OCI-M2 (cell line): Measurements from ENCODE around the gene B3GALT5.
A peak's percentile ranks its signal among the peaks of the same experiment; 100 is the strongest.

Experiments used
- DNase-seq: peaks from one replicate; lab custom pipeline; 2025; ENCODE audit not compliant: unreplicated experiment; lab: John Stamatoyannopoulos, UW

B3GALT5 gene

DNA sequence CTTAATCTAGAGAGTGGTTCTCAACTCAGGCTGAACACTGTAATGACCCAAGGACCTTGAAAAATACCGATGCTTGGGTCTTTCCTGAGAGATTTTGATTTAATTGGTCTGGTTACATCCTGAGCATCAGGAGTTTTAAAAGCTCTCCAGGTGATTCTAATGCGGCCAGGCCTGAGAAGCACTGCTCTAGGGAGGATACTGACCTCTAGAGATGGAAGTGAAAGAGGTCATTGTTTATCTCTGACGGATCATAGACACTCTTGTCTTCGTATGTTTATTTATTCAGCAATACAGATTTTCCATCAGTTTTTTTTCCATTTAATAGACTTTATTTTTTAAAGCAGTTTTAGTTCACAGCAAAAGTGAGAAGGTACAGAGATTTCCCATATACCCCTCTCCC lies 77.7 kb downstream of the B3GALT5 start:
- DNase-seq = no peak

GRCh38 chr21:39694750-39695149 lies 82.0 kb downstream of the B3GALT5 start:
- no peak for DNase-seq

- DNase-seq = no peak
Measured at GRCh38 chr21:39696196-39696595, 83.5 kb downstream of the B3GALT5 start.

- no peak for DNase-seq
Measured at GRCh38 chr21:39696618-39697017, 83.9 kb downstream of the B3GALT5 start.

- no peak for DNase-seq
Measured at GRCh38 chr21:39700318-39700717, 87.6 kb downstream of the B3GALT5 start.

DNA sequence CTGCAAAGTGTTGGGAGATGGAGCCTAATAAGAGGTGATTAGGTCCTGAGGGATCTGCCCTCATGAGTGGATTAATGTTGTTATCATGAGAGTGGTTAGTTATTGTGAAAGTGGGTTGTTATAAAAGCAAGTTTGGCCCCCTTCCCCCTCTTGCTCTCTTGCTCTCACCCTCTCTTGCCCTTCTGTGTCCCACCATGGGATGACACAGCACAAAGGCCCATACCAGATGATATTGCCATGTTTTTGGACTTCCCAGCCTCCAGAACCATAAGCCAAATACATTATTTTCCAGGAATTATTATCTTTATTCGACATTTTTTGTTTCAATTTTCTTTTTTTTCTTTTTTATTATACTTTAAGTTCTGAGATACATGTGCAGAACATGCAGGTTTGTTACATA lies 90.8 kb downstream of the B3GALT5 start:
- no peak for DNase-seq

- DNase-seq = no peak
Measured at GRCh38 chr21:39705849-39706248, 93.1 kb downstream of the B3GALT5 start.

DNA sequence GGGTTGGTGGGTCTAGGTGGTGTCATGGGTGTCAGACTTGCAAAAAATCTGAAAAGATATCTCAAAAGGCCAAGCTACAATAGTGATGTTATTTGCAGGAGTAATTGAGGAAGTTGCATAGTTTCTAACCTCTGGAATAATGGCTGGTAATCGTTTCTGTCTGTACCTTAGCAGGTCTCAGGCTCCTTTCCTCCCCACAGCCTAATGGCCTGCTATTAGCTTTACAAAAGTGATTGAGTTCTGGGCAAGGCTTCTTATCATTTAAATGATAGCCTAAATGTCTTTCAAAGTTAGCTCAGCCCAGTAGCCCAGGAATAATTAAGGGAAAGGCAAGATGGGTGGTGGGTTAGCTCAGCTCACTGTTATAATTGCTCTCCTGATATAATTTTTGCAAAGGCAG lies 94.6 kb downstream of the B3GALT5 start:
- DNase-seq = no peak

DNA sequence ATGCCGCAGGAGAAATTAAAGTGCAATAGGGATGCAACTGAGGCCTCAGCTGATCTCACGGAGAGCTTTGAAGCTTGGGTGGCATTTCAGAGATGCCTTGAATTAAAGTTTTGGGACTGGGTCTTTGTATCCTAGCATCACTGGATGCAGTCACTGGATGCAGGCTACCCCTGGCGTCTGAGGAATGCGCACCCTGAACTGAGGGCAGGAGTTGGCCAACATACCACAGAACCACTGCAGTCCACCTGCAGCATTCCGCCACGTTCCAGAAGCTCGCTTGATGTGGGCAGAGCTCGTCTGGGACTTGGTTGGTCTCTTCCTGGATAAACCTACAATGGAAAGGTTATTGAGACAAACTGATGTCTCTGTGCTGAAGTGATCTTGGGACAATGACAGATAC lies 98.1 kb downstream of the B3GALT5 start:
- DNase-seq = no peak

DNA sequence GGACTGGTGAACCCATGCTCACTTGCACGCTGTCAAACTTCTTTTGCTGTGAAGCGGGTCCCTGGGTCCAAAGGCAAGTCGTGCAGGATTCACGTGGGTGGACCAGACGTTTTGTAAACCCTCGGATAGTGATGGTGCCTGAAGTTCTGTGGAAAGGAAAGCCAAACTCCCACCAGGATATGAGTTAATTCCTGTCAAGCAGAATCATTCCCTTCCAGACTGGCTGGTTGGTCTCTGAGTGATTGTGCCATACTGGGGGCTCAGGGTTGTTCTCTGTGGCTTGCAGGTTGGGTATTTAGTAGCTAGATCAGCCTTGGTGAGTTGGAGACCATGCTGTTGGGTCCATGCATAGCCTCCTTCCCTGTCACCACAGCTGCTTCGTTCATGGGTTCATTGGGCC lies 99.5 kb downstream of the B3GALT5 start:
- DNase-seq = no peak

DNA sequence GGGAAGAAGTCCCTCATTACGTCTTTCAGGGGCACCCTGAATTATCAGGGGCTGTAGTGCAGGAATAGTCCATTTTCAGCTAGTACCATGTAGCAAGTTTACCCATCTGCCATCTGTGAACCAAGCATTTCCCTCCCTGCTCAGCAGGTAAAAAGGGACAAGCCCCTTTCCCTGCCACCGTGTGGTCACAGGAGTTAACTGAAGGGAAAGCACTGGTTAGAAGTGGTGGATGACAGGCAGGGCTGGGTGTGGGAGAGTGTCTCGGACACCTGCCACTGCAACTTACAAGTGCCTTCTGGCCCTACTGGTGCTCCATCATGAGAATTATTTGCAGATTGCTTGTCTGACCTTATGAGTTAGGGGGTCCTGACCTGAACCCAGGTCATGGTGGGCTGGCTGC lies 100.2 kb downstream of the B3GALT5 start:
- no peak for DNase-seq

GRCh38 chr21:39713905-39714304 lies 101.2 kb downstream of the B3GALT5 start:
- no peak for DNase-seq

- no peak for DNase-seq
Measured at GRCh38 chr21:39714331-39714730, 101.6 kb downstream of the B3GALT5 start.

- peak; percentile 14 for DNase-seq
Measured at GRCh38 chr21:39715804-39716397, 103.2 kb downstream of the B3GALT5 start.

DNA sequence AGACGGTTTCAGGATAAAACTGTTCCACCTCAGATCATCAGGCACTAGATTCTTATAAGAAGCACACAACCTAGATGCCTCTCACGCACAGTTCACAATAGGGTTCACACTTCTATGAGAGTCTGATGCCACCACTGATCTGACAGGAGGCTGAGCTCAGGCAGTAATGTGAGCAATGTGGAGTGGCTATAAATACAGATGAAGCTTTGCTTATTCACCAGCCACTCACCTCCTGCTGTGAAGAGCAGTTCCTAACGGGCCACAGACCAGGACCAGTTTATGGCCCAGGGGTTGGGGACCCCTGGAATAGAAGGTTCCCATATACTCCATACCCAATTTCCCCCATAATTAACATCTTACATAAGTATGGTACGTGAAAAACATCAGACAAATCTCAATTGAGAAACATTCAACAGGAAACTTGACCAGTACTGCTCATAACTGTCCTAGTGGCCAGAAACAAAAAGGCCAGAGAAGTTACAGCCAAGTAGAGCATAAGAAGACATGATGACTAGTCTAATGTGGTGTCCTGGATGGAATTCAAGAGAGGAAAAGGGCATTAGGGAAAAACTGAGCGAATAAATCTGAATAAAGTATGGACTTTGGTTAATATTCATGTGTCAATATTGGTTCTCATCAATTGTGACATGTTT lies 107.5 kb downstream of the B3GALT5 start:
- DNase-seq = no peak

DNA sequence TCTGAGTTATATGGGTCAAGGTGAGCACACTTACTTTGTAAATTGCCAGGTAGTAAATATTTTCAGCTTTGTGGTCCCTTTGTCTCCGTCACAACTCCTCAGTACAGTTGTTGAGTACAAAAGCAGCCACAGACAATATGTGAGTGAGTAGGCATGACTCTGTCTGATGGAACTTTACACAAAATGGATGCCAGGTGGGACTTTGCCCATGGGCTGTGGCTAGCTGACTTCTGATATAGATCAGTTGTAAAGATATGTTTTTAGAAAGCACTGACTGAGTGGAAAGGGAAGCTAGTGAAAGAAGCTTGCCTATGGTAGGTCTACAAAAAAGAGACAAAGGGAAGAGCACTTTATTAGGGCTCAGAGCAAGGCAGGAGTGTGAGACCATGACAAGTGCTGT lies 109.1 kb downstream of the B3GALT5 start:
- DNase-seq = no peak
